Measurements from ENCODE around the gene CACNA1H.
"Not testable (repeated sequence)": the region's sequence is repeated elsewhere in the genome, so short reads cannot be mapped to it uniquely, and the experiment has no call there.

CACNA1H gene

GRCh38 chr16:1176280-1176897 is 23.5 kb downstream of the CACNA1H start:
- no peak for DNase-seq

- no peak for DNase-seq
Measured at GRCh38 chr16:1177053-1177452, 24.1 kb downstream of the CACNA1H start.

GRCh38 chr16:1177750-1178149 is 24.8 kb downstream of the CACNA1H start:
- DNase-seq, result no peak

- DNase-seq, result no peak
Measured at GRCh38 chr16:1178295-1178910, 25.5 kb downstream of the CACNA1H start.

GRCh38 chr16:1180549-1181403 is 27.9 kb downstream of the CACNA1H start:
- no peak for DNase-seq

- no peak for DNase-seq
Measured at GRCh38 chr16:1181404-1182315, 28.8 kb downstream of the CACNA1H start.

- DNase-seq, result no peak
Measured at GRCh38 chr16:1182316-1182671, 29.4 kb downstream of the CACNA1H start.

GRCh38 chr16:1182950-1183907 is 30.3 kb downstream of the CACNA1H start:
- no peak for DNase-seq

GRCh38 chr16:1184156-1184868 is 31.4 kb downstream of the CACNA1H start:
- DNase-seq, result no peak

GRCh38 chr16:1184980-1185379 is 32.1 kb downstream of the CACNA1H start:
- DNase-seq, result no peak

GRCh38 chr16:1185460-1186207 is 32.7 kb downstream of the CACNA1H start:
- not testable (repeated sequence) for DNase-seq

GRCh38 chr16:1188432-1189189 is 35.7 kb downstream of the CACNA1H start:
- peak; percentile 47 for DNase-seq

GRCh38 chr16:1189455-1189854 is 36.5 kb downstream of the CACNA1H start:
- no peak for DNase-seq

- DNase-seq, result not testable (repeated sequence)
Measured at GRCh38 chr16:1190789-1191188, 37.9 kb downstream of the CACNA1H start.

- no peak for DNase-seq
Measured at GRCh38 chr16:1192384-1193073, 39.6 kb downstream of the CACNA1H start.

GRCh38 chr16:1193143-1193824 is 40.4 kb downstream of the CACNA1H start:
- no peak for DNase-seq

- DNase-seq, result no peak
Measured at GRCh38 chr16:1193825-1194581, 41.1 kb downstream of the CACNA1H start.

All from stimulated activated CD4-positive, alpha-beta T cell treated with anti-CD3 and anti-CD28 coated beads, Interleukin-4, amount 100 ng/mL, for 1 hour (primary cell).